PC-3 (cell line): ENCODE measurements around the gene EN1. TPM values are rescaled to one million over a fixed set of nuclear protein-coding genes. Genes with fewer than 3 reads are reported as not detected.

Experiments used
- ATAC-seq: fragments of 200-7000 bp; cut with Tn5 transposase; 2 replicates; pipeline ENCODE4 v1.9.1; 2020; ENCODE audit warnings: mild to moderate bottlenecking, moderate library complexity
- BruUV-seq: library from RNA; stranded (reverse); fragments of 400-500 nt; replicated peaks from 2 replicates; lab custom pipeline; 2021; lab: Mats Ljungman, UMichigan
- CTCF ChIA-PET: fragments of 300-600 bp; sonication (Branson Sonifier 250); formaldehyde crosslinking; loops from one replicate; lab custom pipeline; 2022; ENCODE audit warnings: antibody characterized with exemption; lab: Charles Lee
- POLR2A ChIA-PET: fragments of 300-600 bp; sonication (Branson Sonifier 250); formaldehyde crosslinking; loops from one replicate; lab custom pipeline; 2022; ENCODE audit warnings: antibody characterized with exemption; ENCODE audit not compliant: unreplicated experiment; lab: Charles Lee
- DNase-seq: peaks from one replicate; pipeline ENCODE4 v3.0.0-alpha.2; 2015
- H2AFZ ChIP-seq: fragments of 300-600 bp; sonication (generic); 2 replicates; pipeline ENCODE4 v1.6.0; 2016; ENCODE audit warnings: antibody characterized with exemption, low read length
- H3F3A ChIP-seq: fragments of 300-600 bp; sonication (generic); one replicate; pipeline ENCODE4 v1.6.0; 2017; ENCODE audit warnings: antibody characterized with exemption, low read length, control low read depth, mild to moderate bottlenecking; ENCODE audit not compliant: unreplicated experiment
- H3K27ac ChIP-seq: fragments of 300-600 bp; sonication (generic); 2 replicates; pipeline ENCODE4 v1.5.1; 2016; ENCODE audit warnings: mild to moderate bottlenecking, low read length
- H3K27me3 ChIP-seq: fragments of 300-600 bp; sonication (generic); 2 replicates; pipeline ENCODE4 v1.6.1; 2016; ENCODE audit warnings: low read length, mixed read lengths
- H3K36me3 ChIP-seq: fragments of 300-600 bp; sonication (generic); 2 replicates; pipeline ENCODE4 v1.6.1; 2016; ENCODE audit warnings: low read depth, mixed run types, low read length, mixed read lengths
- H3K4me1 ChIP-seq: fragments of 300-600 bp; sonication (generic); 2 replicates; pipeline ENCODE4 v1.5.1; 2016; ENCODE audit warnings: low read length; ENCODE audit not compliant: insufficient read depth
- H3K4me2 ChIP-seq: fragments of 300-600 bp; sonication (generic); 2 replicates; pipeline ENCODE4 v1.6.0; 2016; ENCODE audit warnings: low read length
- H3K4me3 ChIP-seq: fragments of 300-600 bp; sonication (generic); 2 replicates; pipeline ENCODE4 v1.5.1; 2016; ENCODE audit warnings: mild to moderate bottlenecking, low read length, mixed read lengths
- H3K79me2 ChIP-seq: fragments of 300-600 bp; sonication (generic); 2 replicates; pipeline ENCODE4 v1.6.1; 2017; ENCODE audit warnings: low read length, mixed read lengths
- H3K9ac ChIP-seq: fragments of 300-600 bp; sonication (generic); 2 replicates; pipeline ENCODE4 v1.6.0; 2016; ENCODE audit warnings: mild to moderate bottlenecking, low read length
- H3K9me2 ChIP-seq: fragments of 300-600 bp; sonication (generic); replicated peaks from 2 replicates; pipeline ENCODE4 v1.6.1; 2016; ENCODE audit warnings: mixed run types, low read length, mixed read lengths
- H3K9me3 ChIP-seq: fragments of 300-600 bp; sonication (generic); 2 replicates; pipeline ENCODE4 v1.6.1; 2016; ENCODE audit warnings: low read length, mixed read lengths
- H4K20me1 ChIP-seq: fragments of 300-600 bp; sonication (generic); 2 replicates; pipeline ENCODE4 v1.6.1; 2016; ENCODE audit warnings: low read length, mixed read lengths
- EZH2 ChIP-seq: fragments of 300-600 bp; sonication (generic); IDR thresholded peaks from one replicate; pipeline ENCODE4 v1.6.1; 2017; ENCODE audit warnings: antibody characterized with exemption, mild to moderate bottlenecking, low read length; ENCODE audit not compliant: unreplicated experiment
- EZH2phosphoT487 ChIP-seq: fragments of 300-600 bp; sonication (generic); IDR thresholded peaks from 2 replicates; pipeline ENCODE4 v1.6.1; 2018; ENCODE audit warnings: mild to moderate bottlenecking, antibody characterized with exemption, low read length, borderline replicate concordance
- intact Hi-C: fragments of 100-400 bp; cut with micrococcal nuclease; formaldehyde crosslinking; loops from 2 replicates; pipeline ENCODE4 v1.9.0; 2023
- total RNA-seq: library from RNA; depleted of rRNA; stranded (reverse); fragments of >200 nt; gene quantifications from 2 replicates; pipeline ENCODE4 v1.2.3, GENCODE V29; 2014
- TF ChIP-seq, protein P1 (sequence below): fragments of 300-600 bp; sonication (generic); conservative IDR thresholded peaks from 2 replicates; pipeline ENCODE4 v1.5.1; 2017; ENCODE audit warnings: antibody characterized with exemption, low read depth, mild to moderate bottlenecking, low read length

EN1 gene
- total RNA-seq, 1 experiment from 2014 or later, result 3.2 TPM

- ATAC-seq (no peak), DNase-seq (no peak)
- Histone ChIP-seq H3K27ac (no peak overlapping the region), H3K9me3 (no peaks in the 10 kb centered on the region), H3K9ac (no peak overlapping the region), H3K4me2 (no peak overlapping the region), H3K79me2 (0 out of 2 replicates have a peak, but pooled peaks cover 7% of the 10 kb centered on the region), H4K20me1 (no peaks in the 10 kb centered on the region), H3K27me3 (0 out of 2 replicates have a peak, but pooled peaks cover 3% of the 10 kb centered on the region), H3K4me3 (no peak overlapping the region), H2AFZ (no peak overlapping the region), H3F3A (no peaks in the 10 kb centered on the region), H3K4me1 (no peaks in the 10 kb centered on the region), H3K36me3 (no peaks in the 10 kb centered on the region), H3K9me2 (no peaks in the 10 kb centered on the region)
- TF ChIP-seq EZH2phosphoT487 (no peak), EZH2 (no peak)
- TF ChIP-seq, protein P1, sequence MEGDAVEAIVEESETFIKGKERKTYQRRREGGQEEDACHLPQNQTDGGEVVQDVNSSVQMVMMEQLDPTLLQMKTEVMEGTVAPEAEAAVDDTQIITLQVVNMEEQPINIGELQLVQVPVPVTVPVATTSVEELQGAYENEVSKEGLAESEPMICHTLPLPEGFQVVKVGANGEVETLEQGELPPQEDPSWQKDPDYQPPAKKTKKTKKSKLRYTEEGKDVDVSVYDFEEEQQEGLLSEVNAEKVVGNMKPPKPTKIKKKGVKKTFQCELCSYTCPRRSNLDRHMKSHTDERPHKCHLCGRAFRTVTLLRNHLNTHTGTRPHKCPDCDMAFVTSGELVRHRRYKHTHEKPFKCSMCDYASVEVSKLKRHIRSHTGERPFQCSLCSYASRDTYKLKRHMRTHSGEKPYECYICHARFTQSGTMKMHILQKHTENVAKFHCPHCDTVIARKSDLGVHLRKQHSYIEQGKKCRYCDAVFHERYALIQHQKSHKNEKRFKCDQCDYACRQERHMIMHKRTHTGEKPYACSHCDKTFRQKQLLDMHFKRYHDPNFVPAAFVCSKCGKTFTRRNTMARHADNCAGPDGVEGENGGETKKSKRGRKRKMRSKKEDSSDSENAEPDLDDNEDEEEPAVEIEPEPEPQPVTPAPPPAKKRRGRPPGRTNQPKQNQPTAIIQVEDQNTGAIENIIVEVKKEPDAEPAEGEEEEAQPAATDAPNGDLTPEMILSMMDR, result no peak
- ChIA-PET CTCF (no interaction called here), POLR2A (no interaction called here)
- intact Hi-C loops, result no loop called here
- no TSS peak for BruUV-seq
Measured at GRCh38 chr2:118843483-118844132, 3.8 kb downstream of the EN1 start.

GRCh38 chr2:118842661-118843482 is 4.6 kb downstream of the EN1 start:
- TF ChIP-seq EZH2 (no peak), EZH2phosphoT487 (no peak)
- TF ChIP-seq, protein P1, result no peak
- no peak overlapping the region for H3K4me3 ChIP-seq
- H3K9me3 ChIP-seq, result no peaks in the 10 kb centered on the region
- H3K4me2 ChIP-seq, result no peak overlapping the region
- no peak for ATAC-seq
- no peaks in the 10 kb centered on the region for H3K27me3 ChIP-seq
- H3F3A ChIP-seq, result no peaks in the 10 kb centered on the region
- no peaks in the 10 kb centered on the region for H3K4me1 ChIP-seq
- ChIA-PET POLR2A (no interaction called here), CTCF (no interaction called here)
- H3K27ac ChIP-seq, result no peak overlapping the region
- H3K9ac ChIP-seq, result no peak overlapping the region
- intact Hi-C loops, result no loop called here
- 0 out of 2 replicates have a peak, but pooled peaks cover 7% of the 10 kb centered on the region for H3K79me2 ChIP-seq
- no peak for DNase-seq
- BruUV-seq, result no TSS peak
- H4K20me1 ChIP-seq, result no peaks in the 10 kb centered on the region
- H3K36me3 ChIP-seq, result no peaks in the 10 kb centered on the region
- no peaks in the 10 kb centered on the region for H3K9me2 ChIP-seq
- H2AFZ ChIP-seq, result no peak overlapping the region
